A549 (cell line): ENCODE results near the gene MAFG.
"Not testable (repeated sequence)": the region's sequence is repeated elsewhere in the genome, so short reads cannot be mapped to it uniquely, and the experiment has no call there.

ENCODE experiments used
- CBX2 ChIP-seq: fragments of 200-600 bp; sonication (generic); IDR thresholded peaks from 2 replicates; pipeline ENCODE4 v1.6.1; 2016; ENCODE audit warnings: low read depth, mild to moderate bottlenecking, borderline replicate concordance
- CTCF ChIP-seq: fragments of >200 bp; sonication (Bioruptor Twin); formaldehyde crosslinking; IDR thresholded peaks from 3 replicates; pipeline ENCODE4 v1.5.1; 2016
- JUN ChIP-seq, 2 experiments: fragments of >200 bp; sonication (Bioruptor Twin); formaldehyde crosslinking; IDR thresholded peaks; 2 replicates in 1 of 2; 3 replicates in 1 of 2; pipeline ENCODE4 v1.6.1; 2016 to 2017
- POLR2A ChIP-seq: IDR thresholded peaks from 2 replicates; pipeline ENCODE4 v1.6.1; 2012; ENCODE audit warnings: mild to moderate bottlenecking, low read length
- TP53 ChIP-seq: fragments of 250-450 bp; sonication (Bioruptor Pico); IDR thresholded peaks from 2 replicates; pipeline ENCODE4 v1.5.0; 2021; ENCODE audit warnings: mild to moderate bottlenecking, moderate library complexity

- TF ChIP-seq TP53; CBX2; CTCF; POLR2A; JUN (IDR thresholded peaks at IDR 0.05): not testable (repeated sequence)
These were observed 9.2 kb downstream of the MAFG start for GRCh38 chr17:81918333-81918669.
